Measurements from ENCODE around the gene SIGLEC14.

GRCh38 chr19:51595190-51596175, 51.1 kb downstream of the SIGLEC14 start:
- TF ChIP-seq CTCF (IDR thresholded peaks at IDR 0.05; ENCODE audit: low read depth, low read length, poor library complexity, severe bottlenecking) (no peak), EZH2phosphoT487 (IDR thresholded peaks at IDR 0.05; ENCODE audit: borderline replicate concordance, low read length) (no peak)
